ENCODE data around the gene MVB12B.

Gene MVB12B

DNA sequence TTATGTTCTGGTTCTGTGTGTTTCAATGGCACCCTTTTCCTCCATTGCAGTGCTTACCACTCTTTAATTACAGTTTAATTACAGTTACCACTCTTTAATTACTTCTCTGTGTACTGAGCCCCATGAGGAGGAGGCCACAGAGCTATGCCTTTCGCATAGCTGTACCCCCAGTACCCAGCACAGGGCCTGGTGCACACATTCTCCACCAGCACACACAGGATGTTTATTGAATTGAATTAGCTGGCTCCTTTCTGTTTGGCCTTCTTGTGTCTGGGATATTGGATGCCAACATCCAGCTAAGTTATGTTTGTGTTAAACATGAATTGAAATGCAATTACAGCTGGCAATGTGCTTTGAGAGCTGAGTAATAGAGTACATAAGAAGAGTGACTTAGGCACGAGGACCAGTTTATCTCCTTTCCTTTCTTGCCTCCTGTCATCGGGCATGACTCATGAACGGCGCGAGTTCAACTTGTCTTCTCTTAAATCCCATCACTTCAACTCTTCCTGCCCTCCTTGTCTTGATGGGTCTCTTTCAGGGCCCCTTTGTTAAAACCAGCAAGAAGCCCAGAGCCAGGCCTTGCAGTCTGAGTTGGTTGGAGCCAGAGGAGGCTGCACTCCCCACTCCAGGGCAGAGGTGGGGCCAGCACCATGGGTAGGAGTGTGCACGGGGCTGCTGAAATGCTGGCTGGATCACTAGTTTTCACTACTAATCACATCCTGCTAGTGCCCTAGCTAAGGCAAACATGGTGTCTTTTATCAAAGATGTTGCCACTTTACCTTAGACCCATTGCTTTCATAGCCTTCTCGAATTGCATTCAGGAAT lies 37.4 kb downstream of the MVB12B start:
- no peak for DNase-seq (ENCODE audit: low spot score)

DNA sequence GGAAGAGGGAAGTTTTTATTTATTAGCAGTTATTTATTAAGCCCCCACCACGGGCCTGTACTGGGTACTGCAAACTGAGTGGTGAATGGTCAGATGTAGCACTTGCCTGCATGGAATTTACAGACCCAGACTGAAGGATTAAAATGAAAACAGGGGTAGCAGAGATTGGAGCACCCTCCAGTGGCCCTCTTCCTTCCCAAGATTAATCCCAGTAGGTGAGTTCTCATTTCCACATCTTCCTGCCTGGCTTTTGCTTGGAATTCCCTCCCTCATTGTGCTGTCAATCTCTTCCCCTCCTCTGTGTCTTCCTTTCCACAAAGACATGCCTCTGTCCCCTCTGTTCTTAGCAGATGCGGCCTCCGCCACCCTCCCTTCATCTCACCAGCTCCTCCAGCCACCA lies 39.2 kb downstream of the MVB12B start:
- no peak for DNase-seq (ENCODE audit: low spot score)

DNA sequence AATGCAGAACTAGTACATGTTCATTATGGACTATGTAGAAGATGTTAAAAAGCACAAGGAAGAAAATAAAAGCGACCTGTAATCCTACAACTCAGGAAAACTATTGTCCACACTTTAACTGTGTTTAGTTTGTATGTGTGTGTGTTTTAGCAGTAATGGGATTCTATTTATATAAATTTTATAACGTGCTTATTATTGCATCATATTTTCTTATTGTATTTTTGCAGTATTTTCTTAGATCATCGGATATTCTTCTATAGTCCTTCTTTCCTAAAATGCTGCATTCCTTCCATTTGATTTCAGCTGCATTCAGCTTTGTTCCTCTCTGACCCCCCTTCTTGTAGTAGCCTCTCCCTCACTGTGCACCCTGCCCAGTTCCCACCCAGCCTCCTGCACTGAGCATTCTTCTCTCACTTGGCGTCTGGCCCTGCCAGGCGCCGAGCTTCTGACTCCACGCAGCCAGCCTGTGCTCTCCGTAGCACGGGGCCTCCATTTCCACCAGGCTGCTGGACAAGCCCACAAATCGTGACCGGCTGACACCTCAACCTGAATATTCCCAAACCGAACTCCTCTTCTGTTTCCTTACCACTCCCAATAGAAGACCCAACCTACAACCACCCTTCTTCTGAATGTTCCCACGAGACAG lies 39.9 kb downstream of the MVB12B start:
- DNase-seq (ENCODE audit: low spot score): no peak

DNA sequence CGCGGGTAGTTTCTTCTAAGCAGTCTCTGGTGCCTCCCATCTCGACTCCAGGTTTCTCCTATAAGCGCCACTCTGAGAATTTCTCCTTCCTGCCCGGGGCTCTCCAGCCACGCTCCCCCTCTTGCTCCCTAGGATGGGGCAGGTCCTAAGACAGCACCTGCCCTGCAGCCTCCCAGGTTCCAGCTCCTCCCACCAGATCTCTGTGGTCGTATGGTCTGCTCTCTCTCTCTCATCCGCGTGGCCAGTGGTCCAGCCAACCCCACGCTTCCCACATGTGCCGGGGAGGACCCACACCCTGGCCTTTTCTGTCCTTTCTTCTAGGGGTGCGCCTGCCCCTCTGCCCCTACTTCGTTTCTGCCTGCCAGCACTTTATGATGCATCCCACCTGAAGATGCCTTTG lies 40.5 kb downstream of the MVB12B start:
- DNase-seq (ENCODE audit: low spot score): no peak

DNA sequence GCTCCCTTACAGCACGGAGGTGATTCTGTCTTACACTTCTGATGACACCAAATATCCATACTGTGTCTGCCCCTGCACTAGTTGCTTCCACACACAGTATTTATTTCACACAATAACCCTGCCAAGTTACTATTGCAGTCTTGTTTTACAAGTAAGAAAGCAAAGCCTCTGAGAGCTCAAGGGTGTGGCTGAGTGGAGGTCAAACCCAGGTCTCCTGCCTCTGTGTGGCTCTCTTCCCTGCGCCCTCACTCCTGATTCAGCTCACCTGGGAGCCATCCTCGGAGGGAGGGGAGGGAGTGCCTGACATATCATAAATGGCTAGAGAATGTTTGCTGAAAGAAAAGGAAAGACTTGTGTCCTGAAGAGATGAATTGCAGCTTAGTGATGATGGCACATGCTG lies 41.0 kb downstream of the MVB12B start:
- no peak for DNase-seq (ENCODE audit: low spot score)

DNA sequence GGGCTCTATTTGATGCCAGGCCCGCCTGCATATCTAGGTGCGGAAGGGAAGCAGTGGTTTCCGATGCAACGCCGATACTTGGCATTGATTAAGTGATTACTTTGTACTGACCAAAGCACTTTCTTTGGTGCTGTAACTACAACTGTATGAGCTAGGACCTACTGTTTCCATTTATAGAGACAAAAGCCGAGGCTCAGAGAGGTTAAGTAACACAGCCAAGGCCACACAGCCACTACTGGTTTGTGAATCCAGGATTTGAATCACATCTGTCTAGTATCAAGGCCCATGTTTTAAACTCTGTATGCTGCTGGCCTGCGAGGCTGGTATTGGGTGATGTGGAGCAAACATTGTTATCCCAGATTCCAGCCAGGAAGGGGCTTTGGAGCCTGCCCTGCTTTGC lies 41.4 kb downstream of the MVB12B start:
- no peak for DNase-seq (ENCODE audit: low spot score)

DNA sequence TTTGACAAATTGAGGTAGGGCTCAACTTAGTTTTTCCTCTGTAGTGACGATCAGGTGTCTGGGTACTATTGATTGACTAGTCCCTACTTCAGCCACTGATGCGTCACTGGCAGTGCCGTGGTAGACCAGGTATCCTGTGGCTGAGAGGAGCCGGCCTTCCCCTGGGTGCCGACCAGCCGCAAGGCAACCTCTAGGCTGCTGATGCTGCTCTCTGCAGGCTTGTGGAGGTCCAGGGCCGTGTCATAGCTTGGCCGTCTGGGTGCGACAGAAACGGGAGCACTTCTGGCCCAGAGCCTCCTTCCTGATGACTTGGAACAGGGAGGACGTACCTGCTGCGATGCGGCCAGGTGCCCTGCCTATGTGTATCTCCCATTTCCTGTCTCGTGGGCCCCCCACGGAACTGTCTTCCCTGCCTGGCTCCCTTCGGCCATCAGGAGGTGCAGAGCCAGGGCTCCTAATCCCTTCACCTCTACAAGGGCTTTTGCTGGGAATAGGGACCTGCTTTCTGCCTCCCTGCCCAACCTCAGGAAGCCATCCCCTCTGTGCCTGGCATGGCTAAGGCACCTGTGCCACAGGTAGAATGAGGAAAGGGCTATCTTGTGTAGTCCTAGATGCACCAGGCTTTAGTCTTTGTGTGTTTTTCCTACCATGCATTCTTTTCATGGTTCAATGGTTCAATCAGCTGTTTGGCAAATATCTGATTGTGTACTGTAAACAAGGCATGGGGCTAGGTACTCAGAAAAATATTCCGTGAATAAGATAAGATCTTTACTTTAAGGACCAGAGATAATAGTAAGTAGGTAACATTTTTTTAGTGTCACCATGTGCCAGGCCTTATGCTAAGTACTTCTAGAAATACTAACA lies 44.6 kb downstream of the MVB12B start:
- DNase-seq (ENCODE audit: low spot score): no peak

DNA sequence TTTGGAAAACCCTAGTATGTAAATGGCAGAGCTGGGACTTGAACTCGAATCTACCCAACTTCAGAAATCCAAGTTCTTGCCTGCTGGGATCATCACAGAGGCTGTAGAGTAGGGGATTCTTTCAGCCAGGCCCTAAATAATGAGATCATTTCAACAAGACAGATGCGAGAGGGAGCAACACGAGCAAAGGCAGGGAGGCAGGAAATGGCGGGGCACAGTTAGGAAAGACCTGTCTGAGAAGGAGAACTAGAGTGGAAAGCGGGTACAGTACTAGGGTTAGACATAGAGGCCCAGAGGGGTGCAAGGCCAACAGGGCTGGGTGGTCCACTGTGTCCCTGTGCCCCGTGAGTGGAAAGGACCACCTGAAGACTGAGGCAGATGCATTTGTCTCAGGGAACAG lies 46.1 kb downstream of the MVB12B start:
- no peak for DNase-seq (ENCODE audit: low spot score)

DNA sequence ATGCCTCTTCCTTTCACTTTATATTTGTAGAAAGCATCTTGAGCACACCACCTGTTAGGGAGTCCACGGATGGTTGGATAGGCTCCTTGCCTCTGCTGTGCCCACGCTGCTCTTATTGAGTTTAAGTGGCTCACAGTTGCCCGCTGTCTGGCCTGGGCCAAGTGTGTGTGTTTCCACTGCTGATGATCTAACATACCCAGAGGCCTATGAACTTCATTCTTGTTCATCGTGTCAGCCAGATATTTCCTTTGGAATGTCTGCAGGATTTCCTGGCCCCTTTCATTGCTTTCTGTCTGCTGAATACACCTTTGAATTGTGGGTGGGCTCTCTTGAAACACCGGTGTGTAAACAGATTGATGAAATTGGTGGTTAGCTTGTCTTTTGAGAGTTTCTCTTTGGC lies 46.6 kb downstream of the MVB12B start:
- no peak for DNase-seq (ENCODE audit: low spot score)

DNA sequence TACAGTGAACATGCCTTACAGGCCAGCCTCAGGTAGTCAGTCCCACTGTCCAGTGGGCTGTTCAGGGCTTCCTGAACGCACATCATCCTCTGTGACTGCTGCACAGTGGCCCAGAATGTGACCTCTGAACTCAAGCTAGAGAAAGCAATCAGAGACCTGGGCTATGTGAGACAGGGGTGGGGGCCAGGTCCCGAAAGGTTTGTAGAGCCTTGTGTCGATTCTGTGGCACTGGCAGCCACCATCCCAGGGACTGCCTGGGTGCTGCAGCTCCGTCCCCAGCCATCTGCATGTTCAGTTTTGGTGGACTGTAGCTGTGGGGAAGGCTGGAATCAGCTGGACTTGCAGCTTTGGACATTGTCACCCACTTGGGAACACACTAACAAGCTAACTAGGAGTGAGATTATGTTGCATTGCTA lies 47.7 kb downstream of the MVB12B start:
- DNase-seq (ENCODE audit: low spot score): no peak

DNA sequence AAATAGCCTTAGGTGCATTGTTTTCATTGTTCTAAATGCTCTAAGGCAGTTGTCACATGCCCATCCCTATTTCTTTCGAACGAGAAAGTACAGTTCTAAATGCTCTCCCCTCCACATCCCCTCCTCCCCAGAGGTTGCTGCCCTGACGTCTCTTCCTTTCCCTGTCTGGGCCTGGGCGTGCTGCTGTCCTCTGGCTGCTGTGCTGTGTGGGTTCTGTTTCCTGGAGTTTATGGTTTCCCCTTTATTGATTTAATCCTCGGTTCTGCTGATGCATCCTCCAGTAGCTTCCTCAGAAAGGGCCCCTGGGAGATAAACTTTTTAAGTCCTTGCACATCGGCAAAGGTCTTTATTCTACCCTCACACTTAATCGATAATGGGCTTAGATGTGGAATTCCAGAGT lies 48.8 kb downstream of the MVB12B start:
- no peak for DNase-seq (ENCODE audit: low spot score)

DNA sequence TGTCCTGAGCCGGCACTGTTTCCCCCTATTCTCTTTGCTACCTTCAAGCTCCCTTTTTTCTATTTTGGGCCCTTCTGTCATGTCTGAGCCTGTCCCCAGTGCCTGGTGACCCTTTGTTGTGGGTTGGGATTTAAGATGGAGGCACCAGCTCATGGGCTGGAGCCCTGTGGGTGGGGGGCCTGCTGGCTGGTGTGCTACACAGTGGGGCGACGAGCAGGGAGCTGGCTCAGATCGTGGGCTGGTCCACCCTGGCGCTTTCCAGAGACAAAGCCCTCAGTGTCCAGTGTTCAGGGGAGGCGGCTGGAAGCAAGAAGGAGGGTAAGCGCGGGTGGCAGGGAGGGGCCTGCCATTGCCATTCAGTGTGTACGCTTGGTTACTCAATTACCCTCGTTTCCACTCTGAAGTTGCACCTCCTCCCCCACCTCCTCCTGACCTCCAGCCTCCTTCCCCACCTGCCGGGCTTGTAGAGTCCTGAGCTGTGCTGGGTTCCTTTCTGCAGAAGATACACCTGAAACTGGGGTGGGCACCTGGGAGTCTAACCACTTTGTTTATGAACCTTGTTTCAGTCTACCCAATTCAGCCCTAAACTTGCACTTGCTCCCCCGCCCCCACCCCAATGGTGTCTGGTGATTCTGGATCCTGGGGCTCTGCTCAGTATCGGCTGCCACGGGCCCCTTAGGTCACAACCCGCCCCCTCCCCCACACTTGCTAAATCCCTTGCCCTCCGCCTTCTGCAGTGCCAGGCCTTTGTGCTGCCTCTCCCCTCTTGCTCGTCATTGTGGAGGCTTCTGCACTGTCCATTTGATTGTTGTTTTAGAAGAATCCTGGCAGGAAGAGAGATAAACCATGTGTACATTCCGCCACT lies 49.9 kb downstream of the MVB12B start:
- DNase-seq (ENCODE audit: low spot score): no peak

DNA sequence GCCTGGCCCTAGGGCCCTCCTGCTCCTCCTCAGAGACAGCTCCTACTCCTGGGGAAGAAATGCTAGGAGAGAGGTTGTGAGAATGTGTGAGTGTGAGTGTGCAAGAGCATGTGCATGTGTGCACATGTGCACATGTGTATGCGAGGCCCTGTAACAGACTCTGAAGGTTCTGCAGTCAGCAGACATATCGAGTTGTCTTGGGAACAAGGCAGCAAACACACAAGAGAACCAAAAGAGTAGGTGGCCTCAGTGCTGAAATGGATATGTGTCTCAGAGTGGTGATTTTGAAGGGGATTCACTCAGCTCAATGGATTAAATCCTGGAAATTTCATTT lies 50.5 kb downstream of the MVB12B start:
- no peak for DNase-seq (ENCODE audit: low spot score)

DNA sequence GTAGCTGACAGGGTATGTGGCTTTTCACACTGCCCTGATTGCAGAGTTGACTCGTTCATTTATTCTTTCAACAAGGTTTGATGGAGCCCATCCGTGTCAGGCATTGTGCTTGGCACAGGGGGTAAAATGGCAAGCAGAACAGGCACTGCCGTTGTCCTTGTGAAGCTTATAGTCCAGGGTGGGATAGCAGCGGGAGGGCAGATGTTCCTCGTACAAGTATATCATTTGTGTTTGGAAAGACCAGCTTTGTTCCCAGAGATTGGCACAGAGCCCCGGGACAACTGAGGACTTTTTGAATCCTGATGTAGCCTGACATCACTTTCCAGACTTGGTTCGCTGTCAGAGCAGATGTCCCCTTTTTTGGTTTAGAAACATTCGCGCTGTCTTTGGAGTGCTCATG lies 50.9 kb downstream of the MVB12B start:
- no peak for DNase-seq (ENCODE audit: low spot score)

DNA sequence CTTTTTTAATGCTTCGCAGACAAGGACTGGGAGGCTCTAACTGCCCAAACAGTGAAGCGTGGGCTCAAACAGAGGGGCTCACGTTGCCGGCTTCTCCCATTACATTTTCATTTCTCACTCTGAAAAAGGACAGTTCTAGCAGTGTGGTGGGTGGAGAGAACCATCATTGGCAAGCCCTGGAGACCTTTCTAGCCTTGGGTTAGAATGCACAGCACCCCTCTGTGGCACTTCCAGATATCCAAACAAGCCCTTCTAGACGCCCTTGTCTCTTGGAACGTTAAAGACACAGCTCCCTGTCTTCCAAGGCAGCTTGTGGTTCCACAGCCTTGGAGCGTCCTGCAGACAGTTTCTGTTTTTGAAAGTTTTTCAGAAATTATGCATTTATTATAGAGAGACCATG lies 52.1 kb downstream of the MVB12B start:
- DNase-seq (ENCODE audit: low spot score): no peak

DNA sequence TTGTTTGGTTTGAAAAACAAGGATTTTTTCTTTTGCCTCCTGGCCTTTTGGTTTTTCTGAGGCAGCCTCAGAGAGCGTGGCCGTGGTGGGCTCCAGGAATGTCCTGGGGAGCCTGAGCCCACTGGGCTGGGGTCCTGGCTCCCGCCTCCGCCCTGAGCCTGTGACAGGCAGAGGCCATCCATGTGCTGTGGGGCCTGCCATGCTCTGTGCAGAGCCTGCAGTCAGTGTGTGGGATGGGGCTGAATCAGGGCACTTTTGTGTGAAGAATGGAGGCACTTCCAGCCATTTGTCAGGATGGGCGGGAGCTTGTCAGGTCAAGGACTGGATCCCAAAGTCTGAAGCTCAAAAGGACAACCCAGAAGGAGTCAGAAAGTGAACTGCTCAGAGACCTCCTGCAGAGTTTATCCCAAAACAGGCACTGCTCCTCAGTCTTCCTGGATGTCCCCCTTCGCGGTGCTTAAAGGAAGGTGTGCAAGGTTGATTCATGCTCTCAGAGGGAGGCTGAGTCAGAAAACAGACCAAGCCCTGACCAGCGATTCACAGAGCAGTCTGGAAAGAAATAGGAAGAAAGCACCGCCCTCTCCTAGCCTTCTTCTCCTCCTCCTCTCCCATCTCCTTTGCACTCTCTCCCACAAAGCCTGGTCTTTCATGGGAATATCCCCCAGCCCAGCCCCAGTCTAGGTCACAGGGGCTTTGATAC lies 53.2 kb downstream of the MVB12B start:
- DNase-seq (ENCODE audit: low spot score): no peak

DNA sequence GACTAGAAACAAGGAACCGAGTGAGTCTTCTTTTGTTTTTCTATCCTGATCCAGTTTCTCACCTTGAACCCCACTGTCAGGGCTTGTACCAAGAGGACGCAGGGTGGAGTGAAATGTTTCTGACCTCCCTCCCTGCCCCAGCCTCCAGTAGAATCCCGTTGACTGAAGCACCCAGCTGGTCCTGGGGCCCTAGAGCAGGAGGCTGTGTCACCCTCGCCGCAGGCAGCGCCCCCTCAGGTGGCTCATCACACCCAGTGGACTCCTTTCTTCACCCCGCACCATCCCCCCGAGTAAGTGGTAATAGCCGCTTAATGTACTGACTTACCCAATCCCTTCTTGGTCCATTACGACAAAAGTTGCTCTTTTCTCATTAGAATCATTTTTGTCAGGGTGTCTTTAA lies 53.8 kb downstream of the MVB12B start:
- DNase-seq (ENCODE audit: low spot score): no peak

DNA sequence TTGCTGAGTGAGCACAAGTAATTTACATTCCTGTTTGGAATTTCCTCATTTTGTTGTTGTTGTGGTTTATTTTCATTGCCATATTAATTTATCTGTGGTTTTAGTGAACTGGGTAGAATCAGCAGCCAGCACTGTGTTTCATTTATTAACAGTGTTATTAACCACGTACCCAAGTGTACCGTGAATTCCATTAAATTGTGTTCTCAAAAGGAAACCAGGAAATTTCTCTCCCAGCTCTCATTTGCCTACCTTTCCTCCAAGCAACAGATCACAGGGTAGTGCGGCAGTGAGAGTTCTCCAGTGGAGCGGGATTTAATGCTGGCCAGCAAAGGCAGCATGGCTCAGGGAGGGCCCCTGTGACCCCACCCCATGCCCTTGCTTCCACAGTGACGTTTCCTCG lies 54.6 kb downstream of the MVB12B start:
- DNase-seq (ENCODE audit: low spot score): no peak

DNA sequence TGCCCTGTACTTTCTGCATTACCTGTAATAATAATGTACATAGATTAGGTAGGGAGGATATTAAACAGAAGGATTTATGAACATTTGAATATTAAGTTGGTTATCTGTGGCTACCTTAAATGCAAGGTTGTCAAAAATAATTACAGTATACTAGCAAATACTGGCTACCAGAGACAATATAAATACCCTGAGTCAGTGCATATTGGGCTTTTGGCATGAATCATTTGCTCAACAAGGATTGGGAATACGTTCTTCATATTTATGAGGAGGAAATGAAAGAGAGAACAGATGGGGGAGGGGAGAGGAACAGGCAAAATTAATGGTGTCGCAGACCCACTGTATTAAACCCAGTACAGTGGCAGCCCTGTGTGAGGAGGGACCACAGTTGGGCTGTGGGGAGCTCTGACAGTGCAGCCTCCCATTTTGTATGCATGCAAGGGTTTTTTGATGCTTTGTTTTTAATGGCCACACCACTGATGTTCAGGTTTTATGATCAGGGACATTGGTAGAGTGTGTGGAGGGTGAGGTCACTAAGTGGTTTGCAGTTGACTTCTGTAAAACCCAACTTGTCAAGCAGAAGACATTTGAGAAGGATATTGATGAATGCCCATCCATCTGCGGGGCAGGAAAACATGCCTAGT lies 56.9 kb downstream of the MVB12B start:
- DNase-seq (ENCODE audit: low spot score): no peak

DNA sequence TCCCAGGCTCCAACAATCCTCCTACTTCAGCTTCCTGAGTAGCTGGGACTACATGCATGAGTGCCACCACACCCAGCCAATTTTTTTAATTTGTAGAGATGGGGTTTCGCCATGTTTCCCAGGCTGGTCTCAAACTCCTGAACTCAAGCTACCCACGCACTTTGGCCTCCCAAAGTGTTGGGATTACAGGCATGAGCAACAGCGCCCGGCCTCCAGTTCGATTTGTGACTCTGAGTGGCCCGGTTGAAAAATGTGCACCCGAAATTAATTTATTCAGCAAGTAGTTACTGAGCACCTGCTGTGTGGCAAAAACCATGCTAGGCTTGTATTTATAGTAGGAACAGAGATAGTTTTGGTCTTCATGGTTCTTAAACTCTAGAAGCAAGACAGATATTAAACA lies 58.3 kb downstream of the MVB12B start:
- no peak for DNase-seq (ENCODE audit: low spot score)

DNA sequence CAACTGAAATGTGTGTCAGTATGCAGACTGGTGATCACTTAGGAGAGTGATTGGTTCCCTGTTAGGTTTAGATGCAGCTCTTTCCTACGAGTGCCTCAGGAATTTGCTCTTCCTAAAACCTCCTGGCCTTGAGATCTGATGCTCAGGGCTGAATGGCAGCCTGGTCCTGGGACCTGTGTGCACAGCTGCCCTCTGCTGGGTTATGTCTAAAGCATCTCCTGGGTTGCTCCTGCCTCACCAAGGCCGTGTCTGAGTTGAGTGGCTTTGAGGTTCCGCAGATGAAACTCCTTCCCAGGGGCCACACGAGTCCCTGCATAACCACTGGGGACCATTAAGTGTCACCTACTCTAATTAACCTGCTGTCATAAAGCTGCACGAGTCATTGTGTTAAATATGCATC lies 59.5 kb downstream of the MVB12B start:
- no peak for DNase-seq (ENCODE audit: low spot score)

Data from activated CD4-positive, alpha-beta T cell treated with anti-CD3 and anti-CD28 coated beads, Interleukin-2, Interleukin-4, amounts not matched to agents 100 ng/mL and 50 ng/mL, durations not matched to agents 16 hours and 8 hours (primary cell).